ENCODE data around the gene IL1RAP.

DNA sequence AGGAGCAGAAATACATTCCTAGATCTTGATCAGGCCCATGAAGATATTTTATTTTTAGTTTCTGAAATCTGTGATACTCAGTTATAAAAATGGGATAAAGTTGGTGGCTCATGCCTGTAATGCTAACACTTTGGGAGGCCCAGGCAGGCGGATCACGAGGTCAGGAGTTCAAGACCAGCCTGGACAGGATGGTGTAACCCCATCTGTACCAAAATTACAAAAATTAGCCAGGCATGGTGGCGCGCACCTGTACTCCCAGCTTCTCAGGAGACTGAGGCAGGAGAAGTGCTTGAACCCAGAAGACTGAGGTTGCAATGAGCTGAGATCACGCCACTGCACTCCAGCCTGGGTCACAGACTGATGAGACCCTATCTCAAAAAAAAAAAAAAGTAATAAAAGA lies 105.5 kb downstream of the IL1RAP start:
- TF ChIP-seq ESRRG (CRISPR knock-in tag; IDR thresholded peaks at IDR 0.05) = no peak
- TF ChIP-seq PATZ1 (CRISPR knock-in tag; IDR thresholded peaks at IDR 0.05; ENCODE audit: borderline replicate concordance) = no peak
- TF ChIP-seq, protein P1, sequence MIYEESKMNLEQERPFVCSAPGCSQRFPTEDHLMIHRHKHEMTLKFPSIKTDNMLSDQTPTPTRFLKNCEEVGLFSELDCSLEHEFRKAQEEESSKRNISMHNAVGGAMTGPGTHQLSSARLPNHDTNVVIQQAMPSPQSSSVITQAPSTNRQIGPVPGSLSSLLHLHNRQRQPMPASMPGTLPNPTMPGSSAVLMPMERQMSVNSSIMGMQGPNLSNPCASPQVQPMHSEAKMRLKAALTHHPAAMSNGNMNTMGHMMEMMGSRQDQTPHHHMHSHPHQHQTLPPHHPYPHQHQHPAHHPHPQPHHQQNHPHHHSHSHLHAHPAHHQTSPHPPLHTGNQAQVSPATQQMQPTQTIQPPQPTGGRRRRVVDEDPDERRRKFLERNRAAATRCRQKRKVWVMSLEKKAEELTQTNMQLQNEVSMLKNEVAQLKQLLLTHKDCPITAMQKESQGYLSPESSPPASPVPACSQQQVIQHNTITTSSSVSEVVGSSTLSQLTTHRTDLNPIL (CRISPR knock-in tag; IDR thresholded peaks at IDR 0.05; ENCODE audit: low read depth) = no peak
- no peak for TF ChIP-seq PPARA (CRISPR knock-in tag; IDR thresholded peaks at IDR 0.05; ENCODE audit: borderline replicate concordance)

Measured in SK-N-SH treated with all-trans-retinoic acid at 6 μM for 48 hours (cell line).